HEK293T (cell line): Measurements from ENCODE around the gene TNPO3.

Experiments used
- ARNT ChIP-seq: fragments of 450-650 bp; IDR thresholded peaks from 2 replicates; pipeline ENCODE4 v1.6.1; 2017; ENCODE audit warnings: mild to moderate bottlenecking
- BHLHE40 ChIP-seq: fragments of 450-650 bp; IDR thresholded peaks from 2 replicates; pipeline ENCODE4 v1.6.1; 2016; ENCODE audit warnings: mild to moderate bottlenecking, moderate library complexity, borderline replicate concordance
- ELF4 ChIP-seq: fragments of 450-650 bp; IDR thresholded peaks from 2 replicates; pipeline ENCODE4 v1.6.1; 2017; ENCODE audit warnings: antibody characterized with exemption
- FOXK2 ChIP-seq: fragments of 450-650 bp; IDR thresholded peaks from 2 replicates; pipeline ENCODE4 v1.6.1; 2016; ENCODE audit warnings: mild to moderate bottlenecking
- FOXM1 ChIP-seq: fragments of 450-650 bp; IDR thresholded peaks from 2 replicates; pipeline ENCODE4 v1.6.1; 2017; ENCODE audit warnings: mild to moderate bottlenecking, borderline replicate concordance
- HDGF ChIP-seq: fragments of 450-650 bp; IDR thresholded peaks from 2 replicates; pipeline ENCODE4 v1.6.1; 2017; ENCODE audit warnings: antibody characterized with exemption, borderline replicate concordance
- L3MBTL2 ChIP-seq: fragments of 450-650 bp; conservative IDR thresholded peaks from 2 replicates; pipeline ENCODE4 v1.6.1; 2016; ENCODE audit warnings: mild to moderate bottlenecking
- PKNOX1 ChIP-seq: fragments of 450-650 bp; IDR thresholded peaks from 2 replicates; pipeline ENCODE4 v1.6.1; 2016
- SP1 ChIP-seq: fragments of 450-650 bp; IDR thresholded peaks from 2 replicates; pipeline ENCODE4 v1.6.1; 2017
- SUZ12 ChIP-seq: fragments of 450-650 bp; IDR thresholded peaks from 2 replicates; pipeline ENCODE4 v1.6.1; 2016; ENCODE audit warnings: mild to moderate bottlenecking
- TARDBP ChIP-seq: fragments of 450-650 bp; IDR thresholded peaks from 2 replicates; pipeline ENCODE4 v1.6.1; 2016
- ZNF384 ChIP-seq: fragments of 450-650 bp; IDR thresholded peaks from 2 replicates; pipeline ENCODE4 v1.6.1; 2016

- TF ChIP-seq PKNOX1 (no peak), SP1 (no peak), TARDBP (no peak), SUZ12 (no peak), HDGF (no peak), BHLHE40 (no peak), ARNT (no peak), ELF4 (no peak), FOXM1 (no peak), ZNF384 (no peak), L3MBTL2 (no peak), FOXK2 (no peak)
These were observed 91.6 kb downstream of the TNPO3 start for GRCh38 chr7:128963327-128963757.
